Epithelial cell of esophagus (primary cell): Measurements from ENCODE around the gene GNA14.

Experiments used
- DNase-seq: peaks from one replicate; pipeline ENCODE4 v3.0.0; 2010; ENCODE audit warnings: low read depth
- H3K4me3 ChIP-seq: 2 replicates; pipeline ENCODE4 v1.5.1; 2011; ENCODE audit warnings: mild to moderate bottlenecking, low read length, control low read depth
- TF ChIP-seq, protein P1 (sequence below): IDR thresholded peaks from 2 replicates; pipeline ENCODE4 v1.5.1; 2011; ENCODE audit warnings: low read depth, mild to moderate bottlenecking, low read length, control low read depth, inconsistent platforms; ENCODE audit not compliant: insufficient read depth; ENCODE audit errors: missing control alignments

The GNA14 gene

GRCh38 chr9:77488439-77489126 is 159.5 kb downstream of the GNA14 start:
- TF ChIP-seq, protein P1, sequence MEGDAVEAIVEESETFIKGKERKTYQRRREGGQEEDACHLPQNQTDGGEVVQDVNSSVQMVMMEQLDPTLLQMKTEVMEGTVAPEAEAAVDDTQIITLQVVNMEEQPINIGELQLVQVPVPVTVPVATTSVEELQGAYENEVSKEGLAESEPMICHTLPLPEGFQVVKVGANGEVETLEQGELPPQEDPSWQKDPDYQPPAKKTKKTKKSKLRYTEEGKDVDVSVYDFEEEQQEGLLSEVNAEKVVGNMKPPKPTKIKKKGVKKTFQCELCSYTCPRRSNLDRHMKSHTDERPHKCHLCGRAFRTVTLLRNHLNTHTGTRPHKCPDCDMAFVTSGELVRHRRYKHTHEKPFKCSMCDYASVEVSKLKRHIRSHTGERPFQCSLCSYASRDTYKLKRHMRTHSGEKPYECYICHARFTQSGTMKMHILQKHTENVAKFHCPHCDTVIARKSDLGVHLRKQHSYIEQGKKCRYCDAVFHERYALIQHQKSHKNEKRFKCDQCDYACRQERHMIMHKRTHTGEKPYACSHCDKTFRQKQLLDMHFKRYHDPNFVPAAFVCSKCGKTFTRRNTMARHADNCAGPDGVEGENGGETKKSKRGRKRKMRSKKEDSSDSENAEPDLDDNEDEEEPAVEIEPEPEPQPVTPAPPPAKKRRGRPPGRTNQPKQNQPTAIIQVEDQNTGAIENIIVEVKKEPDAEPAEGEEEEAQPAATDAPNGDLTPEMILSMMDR, result peak; percentile 67
- no peak overlapping the region for H3K4me3 ChIP-seq
- peak; percentile 25 for DNase-seq

DNA sequence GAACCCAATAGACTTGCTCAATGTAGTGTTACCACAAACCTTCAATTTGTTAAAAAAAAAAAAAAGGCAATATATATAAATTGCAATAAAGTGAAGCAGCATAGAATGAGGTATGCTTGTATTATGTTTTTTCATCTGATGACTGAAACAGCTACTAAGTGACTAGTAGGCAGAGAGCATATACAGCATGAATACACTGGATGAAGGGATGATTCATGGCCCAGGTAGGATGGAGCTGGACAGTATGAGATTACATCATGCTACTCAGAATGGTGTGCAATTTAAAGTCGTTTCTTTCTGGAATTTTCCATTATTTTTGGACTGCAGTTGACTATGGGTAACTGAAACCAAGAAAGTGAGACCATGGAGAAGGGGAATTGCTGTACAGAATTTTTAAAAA is 161.2 kb downstream of the GNA14 start:
- DNase-seq, result peak; percentile 77
- H3K4me3 ChIP-seq, result no peak overlapping the region
- TF ChIP-seq, protein P1, result no peak

- DNase-seq, result no peak
- TF ChIP-seq, protein P1, result no peak
These were observed 161.7 kb downstream of the GNA14 start for GRCh38 chr9:77486463-77486862.

GRCh38 chr9:77475641-77476473 is 172.3 kb downstream of the GNA14 start:
- TF ChIP-seq, protein P1, result no peak
- H3K4me3 ChIP-seq, result no peak overlapping the region
- no peak for DNase-seq

More at GRCh38 chr9:77486463-77486862, 161.7 kb downstream of the GNA14 start:
- no peak overlapping the region for H3K4me3 ChIP-seq

GRCh38 chr9:77474936-77475335 is 173.2 kb downstream of the GNA14 start:
- DNase-seq, result no peak
- TF ChIP-seq, protein P1, result no peak
- no peak overlapping the region for H3K4me3 ChIP-seq

DNA sequence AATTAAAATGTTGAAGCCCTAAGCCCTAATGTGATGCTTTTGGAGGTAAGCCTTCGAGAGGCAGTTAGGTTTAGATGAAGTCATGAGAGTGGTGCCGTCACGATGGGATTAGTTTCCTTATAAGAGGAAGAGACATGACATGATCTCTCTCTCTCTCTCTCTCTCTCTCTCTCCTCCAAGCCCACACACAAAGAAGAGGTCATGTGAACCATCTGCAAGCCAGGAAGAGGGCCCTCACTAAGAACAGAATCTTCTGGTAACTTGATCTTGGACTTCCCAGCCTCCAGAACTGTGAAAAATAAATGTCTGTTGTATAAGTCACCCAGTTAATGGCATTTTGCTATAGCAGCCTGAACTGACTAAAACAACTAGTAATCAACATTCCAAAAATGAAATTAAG is 175.5 kb downstream of the GNA14 start:
- TF ChIP-seq, protein P1, result no peak

More for the DNA sequence above, 175.5 kb downstream of the GNA14 start:
- H3K4me3 ChIP-seq, result no peak overlapping the region
- no peak for DNase-seq
